Glutamatergic neuron (in vitro differentiated cells): ENCODE results near the gene SARS2. TPM values are rescaled to one million over a fixed set of nuclear protein-coding genes. Genes with fewer than 3 reads are reported as not detected.
"Not testable (repeated sequence)": the region's sequence is repeated elsewhere in the genome, so short reads cannot be mapped to it uniquely, and the experiment has no call there.

Experiments
- DNase-seq: peaks from one replicate; pipeline ENCODE4 v3.0.0; 2022
- H3K27ac Mint-ChIP-seq: one replicate; pipeline ENCODE4 v1.8.0; 2020; ENCODE audit warnings: mild to moderate bottlenecking, mixed read lengths, inconsistent platforms; ENCODE audit not compliant: unreplicated experiment
- H3K27me3 Mint-ChIP-seq: one replicate; pipeline ENCODE4 v1.8.0; 2020; ENCODE audit warnings: mild to moderate bottlenecking, moderate library complexity, mixed read lengths, inconsistent platforms; ENCODE audit not compliant: unreplicated experiment
- H3K36me3 Mint-ChIP-seq: one replicate; pipeline ENCODE4 v1.8.0; 2020; ENCODE audit warnings: mild to moderate bottlenecking, mixed read lengths, inconsistent platforms; ENCODE audit not compliant: unreplicated experiment
- H3K4me1 Mint-ChIP-seq: one replicate; pipeline ENCODE4 v1.8.0; 2020; ENCODE audit warnings: mild to moderate bottlenecking, low read depth, mixed read lengths, inconsistent platforms; ENCODE audit not compliant: unreplicated experiment
- H3K4me3 Mint-ChIP-seq: one replicate; pipeline ENCODE4 v1.8.0; 2020; ENCODE audit warnings: mild to moderate bottlenecking, mixed read lengths, inconsistent platforms; ENCODE audit not compliant: unreplicated experiment
- H3K9me3 Mint-ChIP-seq: one replicate; pipeline ENCODE4 v1.8.0; 2020; ENCODE audit warnings: mild to moderate bottlenecking, moderate library complexity, mixed read lengths, inconsistent platforms; ENCODE audit not compliant: unreplicated experiment
- total RNA-seq: library from RNA; stranded (reverse); fragmentation: NEBNext Ultra II Directional; extraction: Animal tissue kit (Norgen Biotek cat#: 25700); gene quantifications from one replicate; pipeline ENCODE4 v1.2.1, GENCODE V29; 2021; ENCODE audit not compliant: unreplicated experiment
- TF ChIP-seq, protein P1 (sequence below): fragments of 200-600 bp; sonication (generic); IDR thresholded peaks from one replicate; pipeline ENCODE4 v1.5.0; 2021; ENCODE audit not compliant: partially characterized antibody, unreplicated experiment

The SARS2 gene
- total RNA-seq, 1 donor from 2014 or later = 49.2 TPM

DNA sequence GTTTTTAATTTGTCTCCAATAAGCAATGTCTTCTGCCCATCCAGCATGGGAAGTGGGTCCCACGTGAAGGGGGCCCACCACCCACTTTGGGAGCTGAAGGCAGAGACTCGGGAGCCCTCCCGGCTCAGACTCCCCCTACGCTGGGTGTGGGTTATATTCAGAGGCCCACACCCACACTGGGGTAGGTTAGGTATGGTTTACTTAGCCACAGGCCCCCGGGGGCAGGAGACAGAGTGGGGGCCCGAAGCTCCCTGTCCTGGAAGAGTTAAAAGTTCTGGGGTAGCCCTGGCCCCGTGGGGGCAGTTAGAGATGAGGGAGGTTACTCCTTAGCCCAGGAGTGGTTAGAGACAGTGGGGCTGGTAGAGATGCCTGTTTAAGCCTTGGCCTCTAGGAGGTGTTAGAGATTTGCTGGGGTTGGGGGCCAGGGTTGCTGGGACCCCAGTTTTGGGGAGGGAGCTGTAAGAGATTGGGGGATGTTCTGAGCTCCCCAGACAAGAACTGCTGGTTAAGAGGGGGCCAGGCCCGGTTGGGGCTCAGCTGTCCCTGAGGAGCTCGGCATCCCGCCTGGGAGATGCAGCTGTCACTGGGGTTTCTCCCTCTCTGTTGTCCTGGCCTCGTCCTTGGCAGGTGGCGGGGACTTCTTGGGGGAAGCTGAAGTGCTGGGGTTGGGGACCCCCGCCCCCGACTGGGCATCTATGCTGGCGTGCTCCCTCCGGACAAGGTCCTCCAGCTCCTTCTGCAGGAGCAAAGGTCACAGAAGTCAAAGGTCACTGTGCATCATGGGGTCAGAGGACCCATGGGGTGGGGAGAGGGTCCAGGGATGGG lies 51.8 kb downstream of the SARS2 start:
- Mint-ChIP-seq H3K4me3 (no peak overlapping the region), H3K4me1 (peaks cover 18% of the 10 kb centered on the region), H3K27me3 (no peaks in the 10 kb centered on the region), H3K27ac (no peak overlapping the region), H3K36me3 (no peaks in the 10 kb centered on the region), H3K9me3 (peaks cover 3% of the 10 kb centered on the region)
- no peak for DNase-seq
- TF ChIP-seq, protein P1, sequence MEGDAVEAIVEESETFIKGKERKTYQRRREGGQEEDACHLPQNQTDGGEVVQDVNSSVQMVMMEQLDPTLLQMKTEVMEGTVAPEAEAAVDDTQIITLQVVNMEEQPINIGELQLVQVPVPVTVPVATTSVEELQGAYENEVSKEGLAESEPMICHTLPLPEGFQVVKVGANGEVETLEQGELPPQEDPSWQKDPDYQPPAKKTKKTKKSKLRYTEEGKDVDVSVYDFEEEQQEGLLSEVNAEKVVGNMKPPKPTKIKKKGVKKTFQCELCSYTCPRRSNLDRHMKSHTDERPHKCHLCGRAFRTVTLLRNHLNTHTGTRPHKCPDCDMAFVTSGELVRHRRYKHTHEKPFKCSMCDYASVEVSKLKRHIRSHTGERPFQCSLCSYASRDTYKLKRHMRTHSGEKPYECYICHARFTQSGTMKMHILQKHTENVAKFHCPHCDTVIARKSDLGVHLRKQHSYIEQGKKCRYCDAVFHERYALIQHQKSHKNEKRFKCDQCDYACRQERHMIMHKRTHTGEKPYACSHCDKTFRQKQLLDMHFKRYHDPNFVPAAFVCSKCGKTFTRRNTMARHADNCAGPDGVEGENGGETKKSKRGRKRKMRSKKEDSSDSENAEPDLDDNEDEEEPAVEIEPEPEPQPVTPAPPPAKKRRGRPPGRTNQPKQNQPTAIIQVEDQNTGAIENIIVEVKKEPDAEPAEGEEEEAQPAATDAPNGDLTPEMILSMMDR = no peak

DNA sequence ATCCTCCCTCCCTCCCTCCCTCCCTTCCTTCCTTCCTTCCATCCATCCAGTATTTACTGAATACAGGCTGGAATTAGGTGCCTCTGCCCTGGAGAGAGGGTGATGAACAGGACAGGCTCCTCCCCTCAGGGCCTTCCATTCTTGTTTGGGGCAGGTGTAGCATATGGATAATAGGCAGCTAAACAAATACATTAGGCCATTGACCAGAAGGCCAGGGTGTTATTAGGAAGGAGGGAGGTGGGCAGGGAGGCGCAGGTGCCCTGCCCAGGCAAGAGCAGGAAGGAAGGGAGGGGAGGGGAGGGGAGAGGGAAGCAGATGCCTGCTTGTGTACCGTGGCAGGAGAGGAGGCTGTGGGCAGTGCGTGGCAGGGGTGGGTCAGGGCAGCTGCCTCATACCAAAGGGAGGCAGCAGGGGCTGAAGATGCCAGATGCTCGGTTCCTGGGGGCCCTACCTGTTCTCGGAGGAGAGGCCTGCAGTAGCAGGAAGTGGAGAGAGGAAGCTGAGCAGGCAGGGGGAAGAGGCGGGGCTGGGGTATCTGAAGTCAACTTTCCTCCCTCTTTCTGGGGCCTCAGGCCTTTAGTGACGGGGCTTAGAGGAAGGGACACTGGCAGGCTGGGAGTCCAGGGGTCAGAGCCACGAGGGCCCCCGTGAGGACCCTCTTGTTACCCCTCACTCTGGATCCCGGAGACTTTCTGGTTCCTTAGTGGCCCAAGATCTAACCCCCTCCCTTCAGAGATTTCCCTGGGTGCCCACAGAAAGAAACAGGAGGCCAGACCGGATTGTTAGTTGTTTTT lies 52.6 kb downstream of the SARS2 start, which contains the start of gene RINL:
Gene RINL, minus strand, starts transcription at position 495 of the 794 bp plus-strand sequence. CDS start 1,533 bp downstream, outside the sequence.
- H3K36me3 Mint-ChIP-seq = no peaks in the 10 kb centered on the region
- DNase-seq = no peak
- H3K4me1 Mint-ChIP-seq = peaks cover 18% of the 10 kb centered on the region
- TF ChIP-seq, protein P1 = no peak
- peak within 1 kb of the TSS; percentile 6 for H3K4me3 Mint-ChIP-seq
- H3K9me3 Mint-ChIP-seq = peaks cover 3% of the 10 kb centered on the region
- peak within 1 kb of the TSS; percentile 82 for H3K27ac Mint-ChIP-seq
- no peaks in the 10 kb centered on the region for H3K27me3 Mint-ChIP-seq

DNA sequence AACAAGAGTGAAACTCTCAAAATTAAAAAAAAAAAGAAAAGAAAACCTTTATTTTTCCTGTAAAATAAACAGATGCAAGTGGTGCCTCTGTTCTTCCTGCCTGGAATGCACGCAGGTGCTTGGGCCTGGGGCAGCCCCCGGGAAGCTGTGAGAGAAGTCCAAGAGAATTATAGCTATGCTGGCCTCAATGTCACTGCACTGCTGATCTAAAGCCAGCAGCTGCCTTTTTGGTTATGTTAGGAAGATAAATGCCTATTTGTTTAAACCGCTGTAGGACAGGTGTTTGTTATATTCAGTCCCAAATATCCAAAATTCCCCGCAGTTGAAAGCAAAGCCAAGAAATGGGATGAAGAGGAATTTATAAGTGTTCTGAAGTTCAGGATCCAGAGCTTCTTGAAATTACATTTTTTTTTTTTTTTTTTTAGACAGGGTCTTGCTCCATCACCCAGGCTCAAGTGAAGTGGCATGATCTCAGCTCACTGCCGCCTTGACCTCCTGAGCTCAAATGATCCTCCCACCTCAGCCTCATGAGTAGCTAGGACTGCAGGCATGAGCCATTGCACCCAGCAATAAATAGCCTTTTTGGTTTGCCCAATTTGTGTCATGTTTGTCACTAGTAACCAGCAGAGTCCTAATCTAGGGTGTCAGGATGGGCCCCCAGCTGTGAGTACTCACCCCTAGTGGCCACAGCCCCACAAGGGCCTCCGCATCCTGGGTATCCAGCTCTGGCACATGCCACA lies 54.7 kb downstream of the SARS2 start:
- H3K4me1 Mint-ChIP-seq = peaks cover 18% of the 10 kb centered on the region
- no peaks in the 10 kb centered on the region for H3K27me3 Mint-ChIP-seq
- no peak for DNase-seq
- H3K9me3 Mint-ChIP-seq = peaks cover 3% of the 10 kb centered on the region
- H3K27ac Mint-ChIP-seq = no peak overlapping the region
- no peaks in the 10 kb centered on the region for H3K36me3 Mint-ChIP-seq
- H3K4me3 Mint-ChIP-seq = no peak overlapping the region
- TF ChIP-seq, protein P1 = no peak

DNA sequence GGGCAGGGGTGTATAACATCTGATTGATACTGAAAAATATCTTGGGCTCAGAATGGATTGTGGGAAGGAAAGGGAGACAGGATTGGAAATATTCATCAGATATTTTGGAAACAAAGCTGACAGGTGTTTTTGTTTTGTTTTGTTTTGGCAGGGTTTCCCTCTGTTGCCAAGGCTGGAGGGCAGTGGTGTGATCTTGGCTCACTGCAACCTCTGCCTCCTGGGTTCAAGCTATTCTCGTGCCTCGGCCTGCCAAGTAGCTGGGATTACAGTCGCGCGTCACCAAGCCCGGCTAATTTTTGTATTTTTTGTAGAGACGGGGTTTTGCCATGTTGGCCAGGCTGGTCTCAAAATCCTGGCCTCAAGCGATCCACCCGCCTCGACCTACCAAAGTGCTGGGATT lies 57.2 kb downstream of the SARS2 start:
- not testable (repeated sequence) for H3K27me3 Mint-ChIP-seq, H3K27ac Mint-ChIP-seq, H3K36me3 Mint-ChIP-seq, H3K9me3 Mint-ChIP-seq, H3K4me3 Mint-ChIP-seq, DNase-seq
- H3K4me1 Mint-ChIP-seq = peaks cover 12% of the 10 kb centered on the region

DNA sequence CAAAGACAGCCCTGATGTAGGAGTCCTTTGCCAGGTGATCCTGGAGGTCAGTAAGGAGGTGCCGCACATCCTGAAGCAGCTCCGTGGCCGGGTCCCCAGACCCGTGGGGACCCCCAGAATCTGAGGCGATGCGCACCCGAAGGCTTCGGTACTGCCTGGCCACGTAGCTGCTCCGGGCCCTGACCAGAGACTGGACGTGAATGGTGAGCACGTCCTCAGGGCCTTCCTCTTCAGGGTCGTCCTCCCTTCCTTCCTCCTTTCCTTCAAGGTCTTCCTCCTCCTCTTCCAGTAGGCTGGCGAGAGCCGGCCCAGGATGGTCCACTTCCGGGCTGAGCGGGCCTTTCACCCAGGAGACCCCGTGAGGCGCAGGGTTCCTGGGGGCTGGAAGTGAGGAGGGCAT lies 60.0 kb downstream of the SARS2 start:
- DNase-seq = no peak
- peaks cover 7% of the 10 kb centered on the region for H3K27me3 Mint-ChIP-seq
- H3K9me3 Mint-ChIP-seq = peaks cover 4% of the 10 kb centered on the region
- no peak overlapping the region for H3K4me3 Mint-ChIP-seq
- TF ChIP-seq, protein P1 = no peak
- H3K4me1 Mint-ChIP-seq = no peaks in the 10 kb centered on the region
- no peaks in the 10 kb centered on the region for H3K36me3 Mint-ChIP-seq
- no peak overlapping the region for H3K27ac Mint-ChIP-seq
